Progenitor cell of endocrine pancreas (in vitro differentiated cells): ENCODE data around the gene PXDC1. TPM values are rescaled to one million over a fixed set of nuclear protein-coding genes. Genes with fewer than 3 reads are reported as not detected.
A peak's percentile ranks its signal among the peaks of the same experiment; 100 is the strongest.

ENCODE experiments used
- DNase-seq: peaks from one replicate; pipeline ENCODE4 v3.0.0; 2021; ENCODE audit warnings: low spot score; ENCODE audit not compliant: unreplicated experiment
- H3K27ac Mint-ChIP-seq: 2 replicates; pipeline ENCODE4 v1.8.0; 2021; ENCODE audit warnings: mild to moderate bottlenecking, moderate library complexity, mixed read lengths
- H3K27me3 Mint-ChIP-seq: 2 replicates; pipeline ENCODE4 v1.8.0; 2021; ENCODE audit warnings: mixed read lengths
- H3K36me3 Mint-ChIP-seq: 2 replicates; pipeline ENCODE4 v1.8.0; 2022; ENCODE audit warnings: mixed read lengths; ENCODE audit not compliant: insufficient read depth
- H3K4me1 Mint-ChIP-seq: 2 replicates; pipeline ENCODE4 v1.8.0; 2021; ENCODE audit warnings: low read depth, mixed read lengths
- H3K4me3 Mint-ChIP-seq: 2 replicates; pipeline ENCODE4 v1.8.0; 2021; ENCODE audit warnings: low read depth, mild to moderate bottlenecking, moderate library complexity, mixed read lengths
- H3K9me3 Mint-ChIP-seq: 2 replicates; pipeline ENCODE4 v1.8.0; 2021; ENCODE audit warnings: low read depth, mixed read lengths
- total RNA-seq: library from RNA; stranded (reverse); gene quantifications from 2 replicates; pipeline ENCODE4 v1.2.1, GENCODE V29; 2021
- TF ChIP-seq, protein P1 (sequence below): fragments of 200-600 bp; sonication (generic); IDR thresholded peaks from one replicate; pipeline ENCODE4 v1.5.0; 2021; ENCODE audit warnings: antibody characterized with exemption, mild to moderate bottlenecking; ENCODE audit not compliant: unreplicated experiment

PXDC1 gene
- total RNA-seq, 1 donor from 2014 or later: 4.8 TPM

DNA sequence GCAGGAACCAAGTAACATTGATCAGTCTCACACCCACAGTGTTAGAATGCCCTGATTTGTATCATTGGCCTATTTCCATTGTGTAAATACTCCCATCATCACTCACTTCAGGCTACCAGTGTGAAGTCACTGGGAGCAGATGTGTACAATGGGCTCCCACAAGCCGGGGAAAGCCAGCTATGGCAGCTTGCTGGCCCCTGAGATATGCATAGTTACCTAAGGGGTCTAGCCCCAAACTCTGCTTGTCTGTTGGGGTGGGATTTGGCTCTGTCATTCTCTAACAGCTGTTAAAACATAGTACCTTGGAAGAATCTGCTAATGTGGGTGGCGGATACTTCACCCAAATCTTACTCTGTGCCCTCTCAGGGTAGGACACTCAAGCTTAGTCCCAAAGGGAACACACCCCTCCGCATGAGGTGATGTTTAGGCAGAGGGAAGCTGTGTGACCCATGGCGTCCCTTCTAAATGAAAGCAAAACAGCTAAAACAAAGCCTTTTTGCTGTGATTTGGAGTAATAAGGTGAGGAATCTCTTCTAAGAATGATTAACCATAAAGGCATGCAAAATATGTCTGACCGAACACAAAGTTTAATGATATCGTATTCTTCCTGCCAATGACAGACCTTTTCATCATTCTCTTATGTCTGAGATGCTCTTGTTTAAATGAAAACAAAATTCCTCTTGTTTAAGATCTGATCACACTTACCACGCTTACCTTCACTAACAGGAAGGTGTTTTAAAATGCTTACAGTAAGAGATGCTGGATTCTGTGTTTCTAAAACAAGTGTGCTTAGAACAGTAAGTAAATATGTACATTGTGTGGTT, 45.9 kb upstream of the PXDC1 start:
- H3K36me3 Mint-ChIP-seq: no peaks in the 10 kb centered on the region
- no peaks in the 10 kb centered on the region for H3K27me3 Mint-ChIP-seq
- peaks cover 29% of the 10 kb centered on the region for H3K4me1 Mint-ChIP-seq
- TF ChIP-seq, protein P1, sequence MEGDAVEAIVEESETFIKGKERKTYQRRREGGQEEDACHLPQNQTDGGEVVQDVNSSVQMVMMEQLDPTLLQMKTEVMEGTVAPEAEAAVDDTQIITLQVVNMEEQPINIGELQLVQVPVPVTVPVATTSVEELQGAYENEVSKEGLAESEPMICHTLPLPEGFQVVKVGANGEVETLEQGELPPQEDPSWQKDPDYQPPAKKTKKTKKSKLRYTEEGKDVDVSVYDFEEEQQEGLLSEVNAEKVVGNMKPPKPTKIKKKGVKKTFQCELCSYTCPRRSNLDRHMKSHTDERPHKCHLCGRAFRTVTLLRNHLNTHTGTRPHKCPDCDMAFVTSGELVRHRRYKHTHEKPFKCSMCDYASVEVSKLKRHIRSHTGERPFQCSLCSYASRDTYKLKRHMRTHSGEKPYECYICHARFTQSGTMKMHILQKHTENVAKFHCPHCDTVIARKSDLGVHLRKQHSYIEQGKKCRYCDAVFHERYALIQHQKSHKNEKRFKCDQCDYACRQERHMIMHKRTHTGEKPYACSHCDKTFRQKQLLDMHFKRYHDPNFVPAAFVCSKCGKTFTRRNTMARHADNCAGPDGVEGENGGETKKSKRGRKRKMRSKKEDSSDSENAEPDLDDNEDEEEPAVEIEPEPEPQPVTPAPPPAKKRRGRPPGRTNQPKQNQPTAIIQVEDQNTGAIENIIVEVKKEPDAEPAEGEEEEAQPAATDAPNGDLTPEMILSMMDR: no peak
- H3K27ac Mint-ChIP-seq: peak overlapping the region; percentile 97
- no peaks in the 10 kb centered on the region for H3K9me3 Mint-ChIP-seq
- DNase-seq: no peak
- no peak overlapping the region for H3K4me3 Mint-ChIP-seq

GRCh38 chr6:3796719-3797041, 45.2 kb upstream of the PXDC1 start:
- Mint-ChIP-seq H3K27ac (no peak overlapping the region), H3K9me3 (no peaks in the 10 kb centered on the region), H3K36me3 (no peaks in the 10 kb centered on the region), H3K27me3 (no peaks in the 10 kb centered on the region), H3K4me3 (no peak overlapping the region), H3K4me1 (peaks cover 29% of the 10 kb centered on the region)
- no peak for DNase-seq
- TF ChIP-seq, protein P1: no peak

DNA sequence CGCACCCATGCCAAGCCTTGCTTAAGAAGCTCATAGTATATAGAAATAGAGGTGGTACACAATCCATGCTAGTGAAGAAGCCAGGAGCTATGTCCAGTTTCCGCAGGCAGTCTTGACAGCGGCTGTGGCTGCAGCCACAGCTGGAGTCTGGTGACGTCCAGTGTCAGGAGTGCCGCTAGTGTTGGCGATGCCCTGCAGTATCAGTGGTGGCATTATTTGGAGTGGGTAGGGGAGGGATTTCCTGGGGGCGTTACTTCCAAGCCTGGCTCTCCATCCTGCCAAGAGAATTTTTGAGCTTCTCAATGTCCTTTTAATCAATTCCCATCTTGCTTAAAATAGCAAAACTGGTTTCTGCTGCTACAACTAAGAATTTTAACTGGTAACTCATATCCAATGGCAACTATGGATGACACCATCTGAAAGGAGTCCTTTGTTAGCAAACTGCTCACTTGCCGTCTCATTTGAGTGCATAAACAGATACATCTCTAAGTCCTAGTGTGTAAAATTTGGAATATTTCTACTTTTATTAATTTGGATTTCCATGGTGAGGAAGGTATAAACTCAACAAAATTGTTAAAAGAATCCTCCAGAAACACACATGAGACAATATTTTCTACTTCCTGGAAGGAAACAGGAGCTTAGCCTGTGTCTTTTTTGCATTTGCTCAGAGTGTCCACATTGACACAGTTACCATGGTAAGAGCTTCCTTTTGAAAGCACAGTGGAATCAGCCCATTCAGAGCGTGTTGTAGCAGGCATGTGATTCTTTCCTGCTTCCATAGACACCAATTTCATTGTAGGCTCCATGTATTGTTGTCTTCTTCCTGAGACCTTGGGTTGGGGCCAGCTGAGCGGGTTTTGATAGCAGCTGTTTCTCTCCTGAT, 44.6 kb upstream of the PXDC1 start:
- Mint-ChIP-seq H3K4me1 (peaks cover 25% of the 10 kb centered on the region), H3K9me3 (no peaks in the 10 kb centered on the region), H3K27ac (no peak overlapping the region), H3K4me3 (no peak overlapping the region), H3K36me3 (no peaks in the 10 kb centered on the region), H3K27me3 (no peaks in the 10 kb centered on the region)
- DNase-seq: no peak
- TF ChIP-seq, protein P1: no peak

DNA sequence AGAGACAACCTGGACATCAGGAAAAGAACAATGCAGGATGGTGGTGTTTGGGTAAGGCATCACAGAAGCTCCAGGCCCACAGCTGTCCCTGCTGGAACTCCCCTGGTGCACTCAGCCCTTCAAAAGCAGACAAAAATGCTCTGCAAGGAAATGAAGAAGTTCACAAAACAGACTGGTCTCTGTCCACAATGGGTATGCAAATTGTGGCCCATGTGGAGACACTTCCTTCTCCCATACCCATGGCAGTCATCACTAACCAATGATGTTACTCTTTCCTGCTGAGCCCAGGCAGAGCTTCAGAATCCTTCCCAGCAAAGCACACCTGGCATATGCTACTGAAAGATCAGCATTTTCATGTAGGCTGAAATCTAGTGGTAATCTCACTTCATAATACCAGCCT, 42.6 kb upstream of the PXDC1 start:
- no peaks in the 10 kb centered on the region for H3K9me3 Mint-ChIP-seq
- H3K27me3 Mint-ChIP-seq: peaks cover 2% of the 10 kb centered on the region
- no peaks in the 10 kb centered on the region for H3K36me3 Mint-ChIP-seq
- H3K27ac Mint-ChIP-seq: no peak overlapping the region
- peaks cover 21% of the 10 kb centered on the region for H3K4me1 Mint-ChIP-seq
- no peak for DNase-seq
- TF ChIP-seq, protein P1: no peak
- H3K4me3 Mint-ChIP-seq: no peak overlapping the region

DNA sequence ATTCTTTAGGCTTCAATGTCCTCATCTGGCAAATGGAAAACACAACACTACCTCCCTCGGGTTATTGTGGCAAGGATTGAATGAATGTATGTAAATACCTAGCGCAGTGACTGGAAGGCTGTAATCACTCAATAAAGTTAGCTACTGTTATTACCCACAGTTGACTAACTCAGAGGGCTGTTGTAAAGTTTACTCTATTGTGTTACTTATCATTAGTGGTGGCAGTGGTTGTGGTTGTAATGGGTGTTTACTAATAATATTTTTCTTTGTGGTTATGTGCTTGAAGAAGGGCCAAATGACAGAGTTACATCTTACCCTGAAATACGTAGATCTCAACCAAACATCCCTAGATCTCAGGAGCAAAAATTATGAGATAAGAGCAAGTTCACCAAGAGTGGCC, 42.0 kb upstream of the PXDC1 start:
- Mint-ChIP-seq H3K36me3 (no peaks in the 10 kb centered on the region), H3K27me3 (peaks cover 4% of the 10 kb centered on the region), H3K9me3 (no peaks in the 10 kb centered on the region), H3K4me1 (peaks cover 21% of the 10 kb centered on the region), H3K4me3 (no peak overlapping the region), H3K27ac (no peak overlapping the region)
- TF ChIP-seq, protein P1: no peak
- no peak for DNase-seq
